ENCODE data around the gene CYREN. TPM values are rescaled to one million over a fixed set of nuclear protein-coding genes. Genes with fewer than 3 reads are reported as not detected.
"Not testable (repeated sequence)": the region's sequence is repeated elsewhere in the genome, so short reads cannot be mapped to it uniquely, and the experiment has no call there.

The CYREN gene
- total RNA-seq, 4 donors from 2014 or later, result 40.3 to 54.4 (median 46.8) TPM

GRCh38 chr7:135213831-135214230 is 43.3 kb upstream of the CYREN start:
- Histone ChIP-seq H3K4me1 (peaks cover 0 to 5% of the 10 kb centered on the region in 2 donors), H3K36me3 (no peaks in the 10 kb centered on the region), H3K27me3 (no peaks in the 10 kb centered on the region), H3K9me3 (no peaks in the 10 kb centered on the region), H3K4me3 (replicated peaks in 1 of 3) (no peak overlapping the region), H3K27ac (no peak overlapping the region)
- TF ChIP-seq POLR2A (IDR thresholded peaks at IDR 0.05), result no peak
- TF ChIP-seq CTCF (IDR thresholded peaks at IDR 0.05), result no peak
- 66 to 80% methylated on average over 2 of the region's 2 CpGs for WGBS, 2 donors
- DNase-seq, result no peak
- intact Hi-C loops (cut with DNase I), result no loop called here

- H3K9me3 ChIP-seq; H3K4me1 ChIP-seq; H3K36me3 ChIP-seq; DNase-seq; intact Hi-C loops (cut with DNase I); H3K27me3 ChIP-seq: not testable (repeated sequence)
- H3K27ac ChIP-seq, result peak overlapping the region; percentile 35 to 70 (median 39)
- H3K4me3 ChIP-seq (replicated peaks in 1 of 3), result peak overlapping the region in 2 of 3 donors; percentile 54 to 71
- 56 to 57% methylated on average over 30 of the region's 30 CpGs for WGBS, 2 donors
These were observed 41.6 kb upstream of the CYREN start for GRCh38 chr7:135211946-135212685.

GRCh38 chr7:135211179-135211945 is 40.9 kb upstream of the CYREN start, which contains the start of gene WDR91:
WDR91 (minus strand) TSS chr7:135211526; CDS start chr7:135211502, 24 bp downstream.
- H3K27me3 ChIP-seq, result no peaks in the 10 kb centered on the region
- TF ChIP-seq POLR2A (IDR thresholded peaks at IDR 0.05) (peak in 1 of 2 donors; percentile 93), CTCF (IDR thresholded peaks at IDR 0.05) (peak in 2 of 6 experiments; percentile 4 to 19)
- peaks cover 0 to 5% of the 10 kb centered on the region in 2 donors for H3K4me1 ChIP-seq
- no peaks in the 10 kb centered on the region for H3K9me3 ChIP-seq
- WGBS, 2 donors, result 0 to 1% methylated on average over 10 to 25 of the region's 82 CpGs
- peak; percentile 95 to 96 for DNase-seq
- no peaks in the 10 kb centered on the region for H3K36me3 ChIP-seq
- intact Hi-C loops (cut with DNase I), result no loop called here
- H3K27ac ChIP-seq, result peak within 1 kb of the TSS; percentile 70 to 91 (median 73)
- peak within 1 kb of the TSS; percentile 43 to 97 (median 71) for H3K4me3 ChIP-seq (replicated peaks in 1 of 3)

- Histone ChIP-seq H3K27ac (peak overlapping the region; percentile 64 to 91 (median 73)), H3K4me1 (peaks cover 0 to 5% of the 10 kb centered on the region in 2 donors), H3K4me3 (replicated peaks in 1 of 3) (peak overlapping the region; percentile 43 to 97 (median 71)), H3K27me3 (no peaks in the 10 kb centered on the region), H3K9me3 (no peaks in the 10 kb centered on the region), H3K36me3 (no peaks in the 10 kb centered on the region)
- WGBS, 2 donors, result 1 to 4% methylated on average over 8 of the region's 13 CpGs
- DNase-seq, result no peak
- TF ChIP-seq CTCF (IDR thresholded peaks at IDR 0.05), result no peak
- no peak for TF ChIP-seq POLR2A (IDR thresholded peaks at IDR 0.05)
- intact Hi-C loops (cut with DNase I), result no loop called here
These were observed 40.3 kb upstream of the CYREN start for GRCh38 chr7:135210888-135211178.

GRCh38 chr7:135209225-135209834 is 38.8 kb upstream of the CYREN start:
- H3K4me1 ChIP-seq, result peaks cover 0 to 5% of the 10 kb centered on the region in 2 donors
- H3K9me3 ChIP-seq, result no peaks in the 10 kb centered on the region
- H3K4me3 ChIP-seq (replicated peaks in 1 of 3), result no peak overlapping the region
- H3K36me3 ChIP-seq, result peaks cover 0 to 4% of the 10 kb centered on the region in 2 donors
- intact Hi-C loops (cut with DNase I), result no loop called here
- 93% methylated on average over 7 of the region's 7 CpGs for WGBS, 2 donors
- no peak for DNase-seq
- H3K27me3 ChIP-seq, result no peaks in the 10 kb centered on the region
- H3K27ac ChIP-seq, result no peak overlapping the region
- TF ChIP-seq POLR2A (IDR thresholded peaks at IDR 0.05) (no peak), CTCF (IDR thresholded peaks at IDR 0.05) (no peak)

Measured in thyroid gland (tissue), 4 donors.